Measurements from ENCODE around the gene PDE4B. TPM values are rescaled to one million over a fixed set of nuclear protein-coding genes. Genes with fewer than 3 reads are reported as not detected.
"Not testable (repeated sequence)": the region's sequence is repeated elsewhere in the genome, so short reads cannot be mapped to it uniquely, and the experiment has no call there.

The PDE4B gene
- total RNA-seq, 1 donor from 2014 or later: 10.6 TPM

- ATAC-seq (ENCODE audit: poor library complexity) (no peak), DNase-seq (no peak)
- intact Hi-C loops (cut with DNase I): no loop called here
Measured at GRCh38 chr1:66296951-66297350, 504.3 kb downstream of the PDE4B start.

GRCh38 chr1:66298464-66298863 lies 505.8 kb downstream of the PDE4B start:
- ATAC-seq (ENCODE audit: poor library complexity) (no peak), DNase-seq (no peak)
- intact Hi-C loops (cut with DNase I): no loop called here

GRCh38 chr1:66300280-66300971 lies 507.7 kb downstream of the PDE4B start:
- ATAC-seq (ENCODE audit: poor library complexity): peak; percentile 75
- intact Hi-C loops (cut with DNase I): no loop called here
- peak; percentile 48 for DNase-seq

- ATAC-seq (ENCODE audit: poor library complexity) (peak; percentile 68), DNase-seq (no peak)
- intact Hi-C loops (cut with DNase I): no loop called here
Measured at GRCh38 chr1:66300972-66301451, 508.3 kb downstream of the PDE4B start.

GRCh38 chr1:66302184-66302742 lies 509.6 kb downstream of the PDE4B start:
- DNase-seq (no peak), ATAC-seq (ENCODE audit: poor library complexity) (no peak)
- intact Hi-C loops (cut with DNase I): no loop called here

- intact Hi-C loops (cut with DNase I): no loop called here
- ATAC-seq (ENCODE audit: poor library complexity): no peak
- DNase-seq: no peak
Measured at GRCh38 chr1:66302815-66303214, 510.1 kb downstream of the PDE4B start.

GRCh38 chr1:66303646-66304045 lies 511.0 kb downstream of the PDE4B start:
- intact Hi-C loops (cut with DNase I): no loop called here
- DNase-seq (no peak), ATAC-seq (ENCODE audit: poor library complexity) (no peak)

- ATAC-seq (ENCODE audit: poor library complexity) (no peak), DNase-seq (no peak)
- intact Hi-C loops (cut with DNase I): no loop called here
Measured at GRCh38 chr1:66304128-66304527, 511.4 kb downstream of the PDE4B start.

- ATAC-seq (ENCODE audit: poor library complexity) (no peak), DNase-seq (no peak)
- intact Hi-C loops (cut with DNase I): no loop called here
Measured at GRCh38 chr1:66305927-66306326, 513.2 kb downstream of the PDE4B start.

GRCh38 chr1:66309006-66309741 lies 516.5 kb downstream of the PDE4B start:
- DNase-seq: no peak

GRCh38 chr1:66311092-66311491 lies 518.4 kb downstream of the PDE4B start:
- DNase-seq: no peak
- intact Hi-C loops (cut with DNase I): no loop called here
- ATAC-seq (ENCODE audit: poor library complexity): no peak

More at GRCh38 chr1:66309006-66309741, 516.5 kb downstream of the PDE4B start:
- intact Hi-C loops (cut with DNase I): no loop called here
- no peak for ATAC-seq (ENCODE audit: poor library complexity)

- no peak for ATAC-seq (ENCODE audit: poor library complexity)
- intact Hi-C loops (cut with DNase I): no loop called here
Measured at GRCh38 chr1:66311628-66312027, 518.9 kb downstream of the PDE4B start.

GRCh38 chr1:66312271-66312990 lies 519.7 kb downstream of the PDE4B start:
- intact Hi-C loops (cut with DNase I): no loop called here
- DNase-seq: no peak
- ATAC-seq (ENCODE audit: poor library complexity): no peak

More at GRCh38 chr1:66311628-66312027, 518.9 kb downstream of the PDE4B start:
- DNase-seq: no peak

- intact Hi-C loops (cut with DNase I): no loop called here
- no peak for ATAC-seq (ENCODE audit: poor library complexity)
- DNase-seq: no peak
Measured at GRCh38 chr1:66313429-66313828, 520.7 kb downstream of the PDE4B start.

- intact Hi-C loops (cut with DNase I): no loop called here
- DNase-seq: no peak
- no peak for ATAC-seq (ENCODE audit: poor library complexity)
Measured at GRCh38 chr1:66315671-66316070, 523.0 kb downstream of the PDE4B start.

- intact Hi-C loops (cut with DNase I): no loop called here
- peak; percentile 87 for ATAC-seq (ENCODE audit: poor library complexity)
Measured at GRCh38 chr1:66316464-66317247, 524.0 kb downstream of the PDE4B start.

GRCh38 chr1:66317248-66317515 lies 524.5 kb downstream of the PDE4B start:
- no peak for ATAC-seq (ENCODE audit: poor library complexity)
- no peak for DNase-seq
- intact Hi-C loops (cut with DNase I): no loop called here

More at GRCh38 chr1:66316464-66317247, 524.0 kb downstream of the PDE4B start:
- DNase-seq: no peak

GRCh38 chr1:66320231-66320630 lies 527.5 kb downstream of the PDE4B start:
- ATAC-seq (ENCODE audit: poor library complexity): no peak
- intact Hi-C loops (cut with DNase I): no loop called here

GRCh38 chr1:66322462-66322861 lies 529.8 kb downstream of the PDE4B start:
- DNase-seq; ATAC-seq (ENCODE audit: poor library complexity); intact Hi-C loops (cut with DNase I): not testable (repeated sequence)

More at GRCh38 chr1:66320231-66320630, 527.5 kb downstream of the PDE4B start:
- DNase-seq: no peak

Data from Right ventricle myocardium superior (tissue), 1 donor.